ENCODE measurements around the gene ZNF768.
A peak's percentile ranks its signal among the peaks of the same experiment; 100 is the strongest.

The ZNF768 gene

DNA sequence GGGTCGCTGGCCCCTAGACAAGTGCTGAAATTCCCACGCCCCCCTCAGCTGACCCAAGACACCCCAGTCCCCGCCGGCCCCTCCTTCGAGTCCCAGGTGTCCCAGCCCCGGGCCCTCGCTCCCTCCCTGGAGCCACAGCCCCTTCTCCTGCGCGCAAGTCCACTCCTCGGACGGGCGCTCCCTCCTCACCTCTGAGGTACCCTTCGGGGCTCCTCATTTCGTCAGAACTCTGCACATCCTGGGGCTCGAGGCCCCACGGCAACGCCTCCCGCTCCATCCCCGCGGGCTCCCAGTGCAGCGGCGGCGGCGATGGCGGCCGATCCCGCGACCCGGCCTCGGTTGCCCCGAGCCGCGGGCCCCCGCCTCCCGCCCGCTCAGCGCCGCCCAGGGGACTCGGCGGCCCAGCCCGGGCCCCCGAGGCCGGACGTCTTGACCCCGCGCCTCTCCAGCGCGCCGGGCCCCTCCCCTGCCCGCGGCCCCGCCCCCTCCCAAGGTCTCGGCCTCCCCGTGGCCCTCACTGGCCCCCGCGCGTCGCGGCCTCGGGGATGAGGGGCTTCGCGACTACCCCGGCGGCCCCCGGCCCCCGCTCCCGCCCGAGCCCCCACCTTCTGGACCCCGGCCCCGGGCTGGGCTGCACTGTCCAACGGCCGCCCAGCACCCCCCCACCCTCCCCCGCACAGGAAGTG lies at the start of gene ZNF768:
Gene ZNF768, minus strand, starts transcription at position 430 of the 686 bp plus-strand sequence. Its CDS starts 153 bp downstream, at position 277.
- peak; percentile 84 for DNase-seq

DNA sequence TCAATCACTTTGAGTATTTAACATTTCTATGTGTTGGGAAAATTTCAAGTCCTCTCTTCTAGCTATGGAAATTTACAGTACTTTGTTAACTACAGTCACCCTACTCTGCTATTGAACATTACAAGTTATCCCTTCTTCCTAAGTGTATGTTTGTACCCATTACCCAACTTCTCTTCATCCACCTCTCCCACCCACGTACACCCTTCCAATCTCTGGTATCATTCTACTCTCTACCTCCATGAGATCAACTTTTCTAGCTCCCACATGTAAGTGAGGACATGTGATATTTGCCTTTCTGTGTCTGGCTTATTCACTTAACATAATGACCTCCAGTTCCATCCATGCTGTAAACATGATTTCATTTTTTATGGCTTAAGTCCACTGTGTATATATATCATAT lies 48.3 kb upstream of the ZNF768 start:
- DNase-seq, result peak; percentile 11

DNA sequence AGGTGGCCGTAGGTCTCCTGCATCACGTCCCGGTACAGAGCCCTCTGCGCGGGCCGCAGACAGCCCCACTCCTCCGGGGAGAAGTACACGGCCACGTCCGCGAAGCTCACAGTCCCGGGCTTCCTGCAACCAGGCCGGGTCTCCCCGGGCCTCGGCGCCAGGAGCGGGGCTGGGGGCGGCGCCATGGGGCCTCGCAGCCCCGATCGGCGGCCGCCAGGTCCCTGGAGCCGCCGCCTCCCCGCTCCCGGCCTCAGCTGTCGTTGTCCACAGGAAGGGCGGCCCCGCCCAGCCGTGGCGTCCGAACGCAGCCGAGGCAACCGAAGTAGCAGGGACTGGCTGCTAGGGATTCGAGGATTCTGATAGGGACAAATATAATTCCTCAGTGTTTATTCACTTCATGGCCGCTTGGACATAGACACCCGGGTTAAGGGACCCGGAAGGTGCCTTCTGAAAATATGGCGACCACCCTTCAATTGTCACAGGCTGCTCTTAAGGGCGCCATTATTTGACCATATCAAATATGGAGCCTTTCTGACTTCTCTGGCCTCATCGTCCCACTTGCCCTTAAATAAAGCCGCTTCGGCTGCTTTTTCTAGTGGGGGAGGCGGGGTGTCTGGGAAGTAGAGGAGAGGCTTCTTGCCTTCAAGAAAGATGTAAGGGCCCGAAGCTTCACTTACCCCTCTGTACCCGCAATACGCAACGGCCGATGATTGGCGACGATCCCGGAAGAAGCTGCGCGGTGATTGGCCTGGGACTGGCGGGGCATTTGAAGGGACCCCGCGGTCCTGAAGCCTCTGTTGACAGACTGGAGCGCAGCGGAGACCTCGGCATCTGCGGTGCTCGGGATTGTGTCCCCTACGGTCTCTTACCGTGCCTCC lies 45.3 kb upstream of the ZNF768 start, which contains the start of gene ZNF688:
Gene ZNF688, minus strand, starts transcription at position 270 of the 878 bp plus-strand sequence. Its CDS starts 85 bp downstream, at position 185.
- DNase-seq, result peak; percentile 92

DNA sequence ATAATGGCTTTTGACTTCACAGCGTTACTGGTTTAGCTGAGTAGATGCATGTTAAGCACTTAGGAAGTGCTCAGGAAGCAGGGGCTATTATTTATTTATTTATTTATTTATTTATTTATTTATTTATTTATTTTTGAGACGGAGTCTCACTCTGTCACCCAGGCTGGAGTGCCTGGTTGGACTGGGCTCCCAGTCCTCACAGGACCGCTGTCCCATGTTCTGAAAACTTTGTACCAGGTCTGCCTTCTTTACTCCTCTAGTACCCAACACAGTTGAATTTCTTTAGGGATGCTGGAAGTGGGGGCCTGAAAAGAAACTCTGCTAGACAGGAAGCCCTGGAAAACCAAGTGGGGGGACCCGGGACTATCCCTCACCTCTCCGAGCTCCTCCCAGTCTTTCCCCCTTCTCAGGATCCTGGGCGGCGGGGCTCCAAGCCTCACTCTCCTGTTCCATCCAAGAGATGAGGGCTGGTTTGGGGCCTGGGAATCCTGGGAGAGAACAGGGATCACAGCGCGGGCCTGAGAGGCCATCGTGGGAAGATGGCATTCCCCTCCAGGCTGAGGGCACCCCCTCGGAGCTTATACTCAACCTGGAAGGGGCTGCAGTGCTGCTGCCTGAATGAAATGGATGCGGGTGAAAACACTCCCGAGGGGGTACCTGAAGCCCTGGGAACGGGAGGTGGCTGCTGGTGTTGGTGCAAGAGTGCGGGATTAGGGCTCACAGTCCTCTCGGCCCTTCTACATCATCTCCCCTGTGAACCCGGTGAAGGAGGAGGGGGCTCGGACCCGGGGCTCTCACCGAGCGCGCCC lies 44.5 kb upstream of the ZNF768 start:
- peak; percentile 42 for DNase-seq

DNA sequence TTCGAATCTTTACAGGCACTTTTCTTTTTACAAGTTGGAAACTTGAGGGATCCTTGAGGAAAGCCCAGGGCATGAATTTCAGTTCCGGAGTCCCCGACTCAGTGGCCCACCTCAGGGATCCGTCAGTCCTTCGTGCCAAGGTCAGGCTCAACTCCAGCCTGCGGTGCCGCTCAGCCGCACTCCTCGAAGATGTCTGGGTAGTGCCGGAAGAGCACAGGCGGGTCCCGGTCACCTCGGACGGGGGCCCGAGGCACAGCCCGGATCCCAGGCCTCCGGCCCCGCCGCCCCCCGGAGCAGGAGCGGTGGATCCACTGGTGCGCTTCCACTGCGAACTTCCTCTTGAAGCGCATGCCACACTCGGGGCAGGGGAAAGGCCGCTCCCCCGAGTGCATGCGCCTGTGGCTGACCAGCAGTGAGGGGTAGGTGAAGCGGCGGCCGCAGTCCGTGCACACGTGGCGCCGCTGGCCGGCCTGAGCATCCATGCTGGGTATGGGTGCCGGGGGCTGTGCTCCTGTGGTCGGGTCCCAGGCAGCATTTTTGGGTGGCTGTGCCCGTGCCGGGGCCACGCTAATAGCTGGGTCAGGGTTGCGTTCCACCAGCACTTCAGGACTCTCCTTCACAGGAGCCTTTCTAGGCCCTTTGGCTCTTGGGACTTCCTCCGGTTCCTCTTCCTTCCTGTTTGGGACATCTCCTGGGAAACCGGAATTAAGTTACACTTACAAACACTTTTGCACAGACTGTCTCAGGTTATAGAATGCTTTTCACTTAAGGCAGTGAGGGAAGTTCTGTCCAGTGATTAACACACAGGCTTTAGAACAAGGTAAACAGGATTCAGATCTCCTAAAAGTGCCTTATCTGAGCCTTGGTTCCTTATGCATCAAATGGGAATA lies 43.6 kb upstream of the ZNF768 start:
- no peak for DNase-seq

DNA sequence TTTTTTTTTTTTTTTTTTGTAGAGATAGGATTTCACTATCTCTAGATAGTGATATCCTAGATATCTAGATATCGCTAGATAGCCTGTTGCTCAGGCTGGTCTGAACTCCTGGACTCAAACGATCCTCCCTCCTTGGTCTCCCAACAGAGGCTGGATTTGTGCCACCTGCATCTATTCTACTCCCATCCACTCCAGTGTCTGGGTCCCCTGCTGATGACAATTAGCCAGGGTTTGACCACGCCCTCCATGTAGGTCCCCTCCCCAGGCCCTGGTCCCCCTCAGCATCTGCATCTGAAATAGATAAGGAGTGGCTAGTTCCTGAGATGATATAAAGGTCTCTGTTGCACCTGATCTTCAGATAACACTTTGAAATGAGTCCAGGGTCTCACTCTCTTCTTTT lies 42.9 kb upstream of the ZNF768 start:
- no peak for DNase-seq

DNA sequence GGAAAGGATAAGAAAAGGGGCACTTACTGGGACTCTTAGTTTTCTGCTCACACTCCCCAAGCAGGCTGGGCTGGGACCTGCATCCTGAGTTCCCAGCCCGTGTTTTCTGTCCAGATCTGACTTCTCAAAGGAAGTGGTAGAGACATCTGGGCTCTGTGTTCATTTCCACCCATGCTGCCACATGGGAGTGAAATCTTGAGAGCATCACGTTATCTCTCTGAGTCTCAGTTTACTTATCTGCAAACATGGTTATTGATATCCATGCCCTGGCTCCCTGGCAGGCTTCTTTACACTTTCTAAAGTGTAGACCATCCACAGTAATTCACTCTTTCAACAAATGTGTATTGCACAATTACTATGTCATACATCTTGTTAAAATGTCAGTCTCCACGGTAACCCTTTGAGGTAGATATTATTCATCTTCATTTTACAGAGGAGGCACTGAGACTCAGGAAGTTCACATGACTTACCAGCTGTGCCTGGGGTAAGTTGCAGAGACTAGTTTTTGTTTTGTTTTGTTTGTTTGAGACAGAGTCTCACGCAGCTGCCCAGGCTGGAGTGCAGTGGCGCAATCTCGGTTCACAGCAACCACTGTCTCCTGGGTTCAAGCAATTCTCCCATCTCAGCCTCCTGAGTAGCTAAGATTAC lies 41.7 kb upstream of the ZNF768 start:
- peak; percentile 39 for DNase-seq

DNA sequence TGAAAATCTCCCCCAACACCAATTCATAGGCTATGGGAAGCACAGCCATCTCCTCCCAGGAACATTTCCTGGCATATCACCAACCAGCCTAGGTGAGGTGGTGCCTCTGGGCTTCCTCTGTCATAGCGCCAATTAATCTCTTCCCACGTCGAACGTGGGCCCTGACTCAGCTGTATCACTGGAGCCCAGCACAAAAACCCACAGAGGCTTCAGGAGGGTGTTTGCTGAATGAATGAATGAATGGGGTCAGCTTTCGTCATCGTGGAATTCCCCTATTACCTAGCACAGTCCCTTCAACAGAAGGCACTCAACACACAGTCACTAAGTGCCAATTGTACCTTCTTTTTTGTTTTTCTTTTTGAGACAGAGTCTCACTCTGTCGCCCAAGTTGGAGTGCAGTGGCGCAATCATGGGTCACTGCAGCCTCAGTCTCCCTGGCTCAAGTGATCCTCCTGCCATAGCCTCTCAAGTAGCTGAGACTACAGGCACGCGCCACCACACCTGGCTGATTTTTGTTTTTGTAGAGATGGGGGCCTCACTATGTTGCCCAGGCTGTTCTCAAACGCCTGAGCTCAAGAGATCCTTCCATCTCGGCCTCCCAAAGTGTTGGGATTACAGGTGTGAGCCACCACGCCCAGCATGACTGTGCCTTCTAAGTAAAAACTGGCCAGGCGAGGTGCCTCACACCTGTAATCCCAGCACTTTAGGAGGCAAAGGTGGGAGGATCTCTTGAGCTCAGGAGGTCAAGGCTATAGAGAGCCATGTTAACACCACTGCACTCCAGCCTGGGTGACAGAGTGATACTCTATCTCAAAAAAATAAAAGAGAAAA lies 41.0 kb upstream of the ZNF768 start:
- peak; percentile 6 for DNase-seq

DNA sequence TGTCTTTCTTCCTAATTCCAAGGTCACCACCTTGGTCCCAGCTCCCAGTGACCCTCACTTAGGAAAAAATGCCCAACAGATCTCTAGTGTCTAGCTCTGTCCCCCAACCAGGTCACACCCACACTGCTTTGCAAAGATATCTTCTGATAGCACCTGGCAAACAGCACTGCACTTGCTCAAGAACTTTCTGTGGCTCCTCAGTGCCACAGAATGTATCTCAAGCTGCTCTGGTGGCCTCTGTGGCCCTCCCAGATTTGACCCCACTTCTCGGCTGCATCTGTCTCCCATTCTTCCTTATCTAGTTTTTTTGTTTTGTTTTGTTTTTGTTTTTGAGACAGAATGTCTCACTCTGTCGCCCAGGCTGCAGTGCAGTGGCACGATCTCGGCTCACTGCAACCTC lies 40.2 kb upstream of the ZNF768 start:
- DNase-seq, result no peak

DNA sequence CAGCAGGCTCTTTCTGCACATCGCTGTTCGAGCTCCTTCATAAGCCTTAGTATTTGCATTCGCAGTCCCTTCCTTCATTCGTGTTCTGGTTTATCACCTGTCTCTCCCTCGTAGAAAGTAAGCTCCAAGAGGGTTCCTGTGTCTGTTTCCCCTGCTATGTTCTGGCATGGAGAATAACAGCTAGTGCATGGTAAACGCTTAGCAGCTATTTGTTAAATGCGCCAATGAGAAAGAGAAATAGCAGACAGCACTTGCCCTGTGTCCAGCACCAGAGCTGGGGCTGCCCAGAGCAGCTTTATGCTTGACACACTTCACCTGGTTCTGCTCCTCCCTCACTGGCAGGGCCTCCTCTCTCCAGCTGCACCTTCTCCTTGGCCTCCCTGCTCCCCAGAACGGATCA lies 39.6 kb upstream of the ZNF768 start:
- DNase-seq, result peak; percentile 9

DNA sequence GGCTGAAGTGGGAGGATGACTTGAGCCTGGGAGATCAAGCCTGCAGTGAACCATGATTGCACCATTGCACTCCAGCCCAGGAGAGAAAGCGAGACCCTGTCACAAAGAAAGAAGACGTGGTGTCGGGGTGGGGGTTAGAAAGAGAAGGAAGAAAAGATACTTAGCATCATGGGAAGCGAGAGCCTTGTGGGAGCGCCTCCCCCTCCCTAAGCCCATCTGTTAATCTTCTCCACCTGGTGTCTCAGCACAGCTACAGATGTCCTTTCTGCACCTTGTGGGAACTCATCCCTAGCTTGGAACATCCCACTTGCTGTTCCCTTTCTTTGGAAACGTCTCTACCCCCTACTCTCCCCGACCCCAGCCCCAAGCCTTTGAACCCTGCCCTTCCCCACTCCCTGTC lies 39.2 kb upstream of the ZNF768 start:
- DNase-seq, result no peak

DNA sequence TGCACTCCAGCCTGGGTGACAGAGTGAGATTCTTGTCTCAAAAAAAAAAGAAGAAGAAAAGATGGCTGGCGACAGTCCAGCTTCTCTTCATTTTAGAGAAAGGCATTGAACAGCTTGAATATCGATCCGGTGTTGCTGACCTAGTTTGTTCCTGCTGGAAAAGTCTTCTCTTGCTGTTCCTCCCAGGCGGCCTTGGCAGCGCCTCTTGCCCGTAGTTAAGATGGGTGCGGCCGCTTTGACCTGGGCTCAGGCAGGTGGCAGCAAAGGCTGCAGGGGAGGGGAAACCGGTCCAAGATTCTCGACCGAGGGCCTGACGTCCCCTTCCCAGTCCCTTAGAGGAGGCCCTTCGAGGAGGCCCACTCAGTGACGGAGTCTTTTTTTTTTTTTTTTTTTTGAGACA lies 35.7 kb upstream of the ZNF768 start:
- peak; percentile 43 for DNase-seq

DNA sequence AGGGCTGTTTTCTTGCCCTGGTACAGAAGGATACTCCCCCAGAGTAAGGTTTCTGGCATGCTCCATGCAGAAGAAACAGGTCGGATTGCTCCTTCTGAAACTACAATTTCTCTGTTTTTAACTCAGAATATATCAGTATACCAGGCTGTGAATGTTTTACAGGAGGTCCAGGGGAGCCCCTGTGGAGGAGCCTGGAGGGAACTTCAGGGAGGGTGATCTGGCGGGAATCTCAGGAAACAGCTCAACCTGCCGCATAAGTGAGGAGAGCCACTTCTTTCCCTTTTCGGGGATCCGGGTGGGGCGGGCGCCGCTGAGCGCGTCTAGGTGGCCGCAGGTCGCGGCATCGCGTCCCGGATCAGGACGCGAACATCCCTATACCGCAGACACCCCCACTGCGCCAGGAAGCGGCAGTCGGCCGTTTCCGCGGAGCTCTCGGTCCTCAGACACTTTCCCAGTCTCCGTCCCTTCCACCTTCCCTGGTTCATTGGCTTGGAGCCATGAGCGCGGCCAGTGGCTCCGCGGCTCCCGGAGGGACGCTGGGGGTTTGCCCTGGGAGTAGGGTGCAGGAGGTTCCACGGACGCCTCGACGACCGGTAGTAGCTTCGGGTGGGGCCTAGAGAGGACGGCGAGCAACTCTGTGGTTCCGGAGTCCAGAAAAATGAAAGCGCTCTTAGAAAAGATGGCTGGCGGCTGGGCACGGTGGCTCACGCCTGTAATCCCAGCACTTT lies 34.9 kb upstream of the ZNF768 start:
- peak; percentile 64 for DNase-seq

DNA sequence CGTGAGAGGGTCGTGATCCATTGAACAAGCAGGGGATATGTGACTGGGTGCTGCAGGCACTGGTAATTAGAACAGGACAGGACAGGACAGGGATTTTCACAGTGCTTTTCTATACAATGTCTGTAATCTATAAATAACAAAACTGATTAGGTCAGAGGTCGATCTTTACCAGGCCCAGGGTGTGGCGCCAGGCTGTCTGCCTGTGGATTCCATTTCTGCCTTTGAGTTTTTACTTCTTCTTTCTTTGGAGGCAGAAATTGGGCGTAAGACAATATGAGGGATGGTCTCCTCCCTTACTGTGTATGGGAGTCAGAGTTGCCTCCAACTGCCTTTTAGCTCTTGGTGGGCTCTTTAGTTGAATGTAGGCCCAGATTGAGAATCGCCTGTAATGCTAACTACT lies 33.3 kb upstream of the ZNF768 start:
- DNase-seq, result no peak

DNA sequence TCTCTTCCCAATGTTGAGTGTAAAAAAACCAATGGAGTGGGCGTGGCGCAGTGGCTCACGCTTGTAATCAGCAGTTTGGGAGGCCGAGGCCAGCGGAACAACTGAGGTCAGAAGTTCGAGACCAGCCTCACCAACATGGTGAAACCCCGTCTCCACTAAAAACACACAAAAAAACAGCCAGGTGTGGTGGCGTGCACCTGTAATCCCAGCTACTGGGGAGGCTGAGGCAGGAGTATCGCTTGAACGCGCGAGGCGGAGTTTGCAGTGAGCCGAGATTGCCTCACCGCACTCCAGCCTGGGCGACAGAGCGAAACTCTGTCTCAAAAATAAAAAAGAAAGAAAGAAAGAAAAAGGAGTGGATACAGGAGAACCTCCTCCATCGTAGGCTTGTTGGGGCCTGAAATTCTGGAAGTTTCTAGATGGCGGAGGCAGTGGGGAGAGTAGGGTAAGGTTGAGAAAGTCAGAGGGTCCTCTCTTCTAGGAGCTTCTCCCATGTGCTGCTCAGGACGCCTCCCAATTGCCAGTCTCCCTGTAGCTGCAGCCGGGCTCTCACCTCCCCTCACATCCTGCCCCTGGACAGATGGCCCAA lies 32.5 kb upstream of the ZNF768 start:
- DNase-seq, result no peak

DNA sequence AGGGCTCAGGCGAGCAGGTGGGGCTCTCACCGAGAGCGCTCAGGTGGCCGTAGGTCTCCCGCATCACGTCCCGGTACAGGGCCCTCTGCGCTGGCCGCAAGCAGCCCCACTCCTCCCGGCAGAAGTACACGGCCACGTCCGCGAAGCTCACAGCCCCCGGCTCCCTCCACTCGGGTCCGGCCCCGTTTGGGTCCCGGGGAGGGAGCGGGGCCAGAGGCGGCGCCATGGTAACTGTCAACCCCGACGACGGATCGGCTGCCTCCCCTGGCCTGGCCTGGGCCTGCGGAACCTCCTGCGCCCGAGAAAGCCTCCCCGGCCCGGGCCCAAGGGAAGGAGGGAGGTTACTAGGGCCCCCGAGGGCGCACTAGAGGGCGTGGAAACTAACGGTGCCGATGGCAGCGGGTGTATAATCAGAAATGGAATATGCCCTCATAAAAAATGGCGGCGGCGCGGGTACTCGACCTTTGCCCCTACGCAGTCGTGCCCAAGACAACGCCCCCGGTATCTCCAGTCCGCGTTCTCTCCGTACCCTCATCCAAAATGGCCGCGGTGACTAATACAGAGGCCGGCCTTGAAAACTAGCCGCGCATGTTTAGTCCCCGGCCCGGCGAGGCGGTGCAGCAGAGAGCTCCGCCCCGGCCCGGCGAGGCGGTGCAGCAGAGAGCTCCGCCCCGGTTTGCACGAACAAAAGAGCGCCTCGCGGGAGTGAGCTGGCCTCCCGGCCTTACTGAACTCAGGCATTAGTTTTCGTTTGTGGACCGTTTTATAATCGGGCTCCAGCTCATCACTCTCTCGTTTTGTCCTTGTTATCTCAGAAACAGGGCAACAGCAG lies 31.8 kb upstream of the ZNF768 start, which contains the start of gene ZNF764:
Gene ZNF764, minus strand, starts transcription at position 418 of the 832 bp plus-strand sequence. Its CDS starts 192 bp downstream, at position 226.
- DNase-seq, result peak; percentile 98

DNA sequence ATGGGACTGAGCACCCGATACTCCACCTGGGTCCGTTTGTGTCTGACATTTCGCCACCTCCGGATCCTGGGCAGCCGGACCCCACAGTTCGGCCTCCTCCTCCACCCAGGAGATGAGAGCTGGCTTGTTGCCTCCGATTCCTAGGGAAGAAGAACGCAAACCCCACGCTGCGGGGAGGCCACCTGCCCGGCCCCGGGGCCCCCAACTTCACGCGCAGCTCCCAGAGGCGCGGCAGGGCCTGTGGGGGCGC lies 31.3 kb upstream of the ZNF768 start:
- DNase-seq, result peak; percentile 54

DNA sequence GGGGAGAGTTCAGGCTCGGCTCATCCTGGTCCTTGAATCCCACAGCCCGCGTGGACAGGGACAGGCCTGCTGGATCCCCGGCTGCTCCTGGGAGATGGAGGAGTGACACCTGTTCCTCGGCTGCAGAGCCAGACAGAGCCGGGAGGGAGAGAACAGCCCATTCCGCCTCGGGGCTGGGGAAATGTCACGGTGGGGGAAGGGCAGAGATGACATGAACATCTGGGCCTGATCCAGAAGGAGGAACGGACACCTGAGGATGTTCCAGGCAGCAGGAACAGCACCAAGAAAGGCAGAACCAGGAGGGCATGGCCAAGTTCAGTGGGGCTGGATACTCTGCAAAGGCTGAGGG lies 29.7 kb upstream of the ZNF768 start:
- no peak for DNase-seq

All from DMS53 (cell line).